ENCODE data around the gene LGALS4.
A peak's percentile ranks its signal among the peaks of the same experiment; 100 is the strongest.

GRCh38 chr19:38852231-38853044 is 39.7 kb upstream of the LGALS4 start:
- TF ChIP-seq CTCF (IDR thresholded peaks at IDR 0.05) (peak in 1 of 4 donors; percentile 6), POLR2A (IDR thresholded peaks at IDR 0.05) (peak; percentile 50)

Measured in right lobe of liver (tissue), 4 donors.